Omental fat pad (tissue), 4 donors: ENCODE data around the gene NEMF. TPM values are rescaled to one million over a fixed set of nuclear protein-coding genes. Genes with fewer than 3 reads are reported as not detected.
"Not testable (repeated sequence)": the region's sequence is repeated elsewhere in the genome, so short reads cannot be mapped to it uniquely, and the experiment has no call there.

Experiments
- ATAC-seq: fragments of 150-250 bp; one replicate; pipeline ENCODE4 v1.9.1; 2016; ENCODE audit warnings: mild to moderate bottlenecking, moderate library complexity; ENCODE audit not compliant: low FRiP score
- DNase-seq: peaks from one replicate; pipeline ENCODE4 v3.0.0-alpha.2; 2019; ENCODE audit warnings: low spot score
- CTCF ChIP-seq, 3 donors: fragments of 450-650 bp; IDR thresholded peaks; one replicate each; pipeline ENCODE4 v1.5.1; 2016 to 2017; ENCODE audit warnings: antibody characterized with exemption in 3 of 3, mild to moderate bottlenecking in 3 of 3, moderate library complexity in 2 of 3
- total RNA-seq, 4 donors: library from RNA; depleted of rRNA; stranded (reverse); fragments of >200 nt; gene quantifications; one replicate each; pipeline ENCODE4 v1.1.0, GENCODE V29; 2016

The NEMF gene
- total RNA-seq, 4 donors from 2014 or later: 59.6 to 87.8 (median 67.7) TPM

GRCh38 chr14:49882826-49883694, 30.5 kb upstream of the NEMF start:
- no peak for TF ChIP-seq CTCF (IDR thresholded peaks at IDR 0.05)
- ATAC-seq: no peak

GRCh38 chr14:49881350-49882001, 28.9 kb upstream of the NEMF start:
- no peak for TF ChIP-seq CTCF (IDR thresholded peaks at IDR 0.05)
- ATAC-seq (no peak), DNase-seq (no peak)

More at GRCh38 chr14:49882826-49883694, 30.5 kb upstream of the NEMF start:
- no peak for DNase-seq

- ATAC-seq (no peak), DNase-seq (no peak)
- TF ChIP-seq CTCF (IDR thresholded peaks at IDR 0.05): no peak
Observed at GRCh38 chr14:49880267-49881064, 27.9 kb upstream of the NEMF start.

- ATAC-seq (peak; percentile 78), DNase-seq (no peak)
- TF ChIP-seq CTCF (IDR thresholded peaks at IDR 0.05): no peak
Observed at GRCh38 chr14:49879646-49880204, 27.1 kb upstream of the NEMF start.

GRCh38 chr14:49876563-49877127, 24.1 kb upstream of the NEMF start:
- no peak for DNase-seq
- ATAC-seq: no peak
- TF ChIP-seq CTCF (IDR thresholded peaks at IDR 0.05): no peak

GRCh38 chr14:49875640-49876198, 23.1 kb upstream of the NEMF start:
- no peak for DNase-seq
- ATAC-seq: no peak
- TF ChIP-seq CTCF (IDR thresholded peaks at IDR 0.05): no peak

- not testable (repeated sequence) for ATAC-seq, DNase-seq
Observed at GRCh38 chr14:49873548-49873947, 21.0 kb upstream of the NEMF start.
